ENCODE measurements around the gene ANKRD6.

Gene ANKRD6

GRCh38 chr6:89506716-89507617 lies 74.0 kb downstream of the ANKRD6 start:
- Mint-ChIP-seq H3K27me3 (ENCODE audit: low read depth) (no peaks in the 10 kb centered on the region), H3K27ac (no peak overlapping the region), H3K9me3 (no peaks in the 10 kb centered on the region), H3K4me3 (no peak overlapping the region), H3K36me3 (ENCODE audit: low read depth) (no peaks in the 10 kb centered on the region), H3K4me1 (peaks cover 8% of the 10 kb centered on the region)
- no peak for TF ChIP-seq CTCF (IDR thresholded peaks at IDR 0.05; ENCODE audit: unreplicated experiment in 3 of 3)

GRCh38 chr6:89508755-89509563 lies 76.0 kb downstream of the ANKRD6 start:
- H3K36me3 Mint-ChIP-seq (ENCODE audit: low read depth), result no peaks in the 10 kb centered on the region
- H3K4me1 Mint-ChIP-seq, result no peaks in the 10 kb centered on the region
- H3K4me3 Mint-ChIP-seq, result no peak overlapping the region
- H3K9me3 Mint-ChIP-seq, result no peaks in the 10 kb centered on the region
- no peak for TF ChIP-seq CTCF (IDR thresholded peaks at IDR 0.05; ENCODE audit: unreplicated experiment in 3 of 3)
- H3K27ac Mint-ChIP-seq, result no peak overlapping the region
- no peaks in the 10 kb centered on the region for H3K27me3 Mint-ChIP-seq (ENCODE audit: low read depth)

- no peaks in the 10 kb centered on the region for H3K4me1 Mint-ChIP-seq
- H3K4me3 Mint-ChIP-seq, result no peak overlapping the region
- no peaks in the 10 kb centered on the region for H3K36me3 Mint-ChIP-seq (ENCODE audit: low read depth)
- no peaks in the 10 kb centered on the region for H3K9me3 Mint-ChIP-seq
- no peaks in the 10 kb centered on the region for H3K27me3 Mint-ChIP-seq (ENCODE audit: low read depth)
- no peak for TF ChIP-seq CTCF (IDR thresholded peaks at IDR 0.05; ENCODE audit: unreplicated experiment in 3 of 3)
- no peak overlapping the region for H3K27ac Mint-ChIP-seq
Observed at GRCh38 chr6:89509777-89510281, 76.9 kb downstream of the ANKRD6 start.

GRCh38 chr6:89510393-89510792 lies 77.4 kb downstream of the ANKRD6 start:
- no peaks in the 10 kb centered on the region for H3K9me3 Mint-ChIP-seq
- H3K27ac Mint-ChIP-seq, result no peak overlapping the region
- H3K27me3 Mint-ChIP-seq (ENCODE audit: low read depth), result no peaks in the 10 kb centered on the region
- no peaks in the 10 kb centered on the region for H3K36me3 Mint-ChIP-seq (ENCODE audit: low read depth)
- TF ChIP-seq CTCF (IDR thresholded peaks at IDR 0.05; ENCODE audit: unreplicated experiment in 3 of 3), result no peak
- no peaks in the 10 kb centered on the region for H3K4me1 Mint-ChIP-seq
- H3K4me3 Mint-ChIP-seq, result no peak overlapping the region

GRCh38 chr6:89518352-89519055 lies 85.6 kb downstream of the ANKRD6 start:
- TF ChIP-seq CTCF (IDR thresholded peaks at IDR 0.05; ENCODE audit: unreplicated experiment in 3 of 3), result no peak
- Mint-ChIP-seq H3K9me3 (no peaks in the 10 kb centered on the region), H3K27ac (no peak overlapping the region), H3K4me1 (peaks cover 5% of the 10 kb centered on the region), H3K4me3 (no peak overlapping the region), H3K27me3 (ENCODE audit: low read depth) (no peaks in the 10 kb centered on the region), H3K36me3 (ENCODE audit: low read depth) (no peaks in the 10 kb centered on the region)

Measured in nephron (organoid).